Endodermal cell (in vitro differentiated cells): ENCODE data around the gene LIN7C. TPM values are rescaled to one million over a fixed set of nuclear protein-coding genes. Genes with fewer than 3 reads are reported as not detected.
A peak's percentile ranks its signal among the peaks of the same experiment; 100 is the strongest.

Source experiments
- DNase-seq: peaks from one replicate; pipeline ENCODE4 v3.0.0-alpha.2; 2017
- H3K27ac ChIP-seq: 2 replicates; pipeline ENCODE4 v1.5.1; 2013; ENCODE audit warnings: mild to moderate bottlenecking, low read depth, low read length, moderate library complexity
- H3K27me3 ChIP-seq: 2 replicates; pipeline ENCODE4 v1.6.1; 2013; ENCODE audit warnings: mild to moderate bottlenecking, low read length, moderate library complexity; ENCODE audit not compliant: insufficient read depth, control insufficient read depth, poor library complexity, severe bottlenecking
- H3K36me3 ChIP-seq: 2 replicates; pipeline ENCODE4 v1.7.0; 2013; ENCODE audit warnings: mild to moderate bottlenecking, low read length, moderate library complexity; ENCODE audit not compliant: control insufficient read depth, insufficient read depth
- H3K4me1 ChIP-seq: one replicate; pipeline ENCODE4 v1.7.0; 2013; ENCODE audit warnings: low read length; ENCODE audit not compliant: control insufficient read depth, insufficient read depth
- H3K4me3 ChIP-seq: 2 replicates; pipeline ENCODE4 v1.5.1; 2013; ENCODE audit warnings: mild to moderate bottlenecking, low read length, moderate library complexity
- H3K9ac ChIP-seq: 2 replicates; pipeline ENCODE4 v1.6.1; 2013; ENCODE audit warnings: mild to moderate bottlenecking, low read length, moderate library complexity; ENCODE audit not compliant: poor library complexity, severe bottlenecking; ENCODE audit errors: extremely low read depth
- H3K9me3 ChIP-seq: 2 replicates; pipeline ENCODE4 v1.6.1; 2013; ENCODE audit warnings: mild to moderate bottlenecking, low read length, moderate library complexity; ENCODE audit not compliant: control insufficient read depth
- H3K27ac Mint-ChIP-seq: 2 replicates; pipeline ENCODE4 v1.8.0; 2020; ENCODE audit warnings: mixed read lengths
- H3K27me3 Mint-ChIP-seq: 2 replicates; pipeline ENCODE4 v1.8.0; 2021; ENCODE audit warnings: mild to moderate bottlenecking, mixed read lengths; ENCODE audit not compliant: insufficient read depth
- H3K36me3 Mint-ChIP-seq: 2 replicates; pipeline ENCODE4 v1.8.0; 2020; ENCODE audit warnings: low read depth, mixed read lengths
- H3K4me1 Mint-ChIP-seq: 2 replicates; pipeline ENCODE4 v1.8.0; 2020; ENCODE audit warnings: mixed read lengths
- H3K4me3 Mint-ChIP-seq: 2 replicates; pipeline ENCODE4 v1.8.0; 2020; ENCODE audit warnings: mild to moderate bottlenecking, moderate library complexity, mixed read lengths
- H3K9me3 Mint-ChIP-seq: 2 replicates; pipeline ENCODE4 v1.8.0; 2020; ENCODE audit warnings: mild to moderate bottlenecking, mixed read lengths
- WGBS, 2 experiments: methylation state at CpG; one replicate each; pipeline versions ENCODE4 v1.1.5 to v1.1.7; 2013; ENCODE audit warnings: missing lambda C conversion rate in 2 of 2, mixed read lengths in 1 of 2; ENCODE audit not compliant: insufficient coverage in 1 of 2, insufficient read length in 1 of 2; 5-methylcytosine and 5-hydroxymethylcytosine counted together
- total RNA-seq, 2 donors: library from RNA; stranded (reverse); fragmentation: NEBNext Ultra II Directional in 1 of 2; extraction: Animal tissue kit (Norgen Biotek cat#: 25700) in 1 of 2; gene quantifications; 2 replicates in 1 of 2; 3 replicates in 1 of 2; pipeline ENCODE4 v1.2.1, GENCODE V29; 2021
- TF ChIP-seq, protein P1 (sequence below): fragments of 200-600 bp; sonication (generic); conservative IDR thresholded peaks from 2 replicates; pipeline ENCODE4 v1.5.0; 2021; ENCODE audit warnings: antibody characterized with exemption, mild to moderate bottlenecking

LIN7C gene
- total RNA-seq, 2 donors from 2014 or later = 28.3 to 39.6 TPM

- TF ChIP-seq, protein P1, sequence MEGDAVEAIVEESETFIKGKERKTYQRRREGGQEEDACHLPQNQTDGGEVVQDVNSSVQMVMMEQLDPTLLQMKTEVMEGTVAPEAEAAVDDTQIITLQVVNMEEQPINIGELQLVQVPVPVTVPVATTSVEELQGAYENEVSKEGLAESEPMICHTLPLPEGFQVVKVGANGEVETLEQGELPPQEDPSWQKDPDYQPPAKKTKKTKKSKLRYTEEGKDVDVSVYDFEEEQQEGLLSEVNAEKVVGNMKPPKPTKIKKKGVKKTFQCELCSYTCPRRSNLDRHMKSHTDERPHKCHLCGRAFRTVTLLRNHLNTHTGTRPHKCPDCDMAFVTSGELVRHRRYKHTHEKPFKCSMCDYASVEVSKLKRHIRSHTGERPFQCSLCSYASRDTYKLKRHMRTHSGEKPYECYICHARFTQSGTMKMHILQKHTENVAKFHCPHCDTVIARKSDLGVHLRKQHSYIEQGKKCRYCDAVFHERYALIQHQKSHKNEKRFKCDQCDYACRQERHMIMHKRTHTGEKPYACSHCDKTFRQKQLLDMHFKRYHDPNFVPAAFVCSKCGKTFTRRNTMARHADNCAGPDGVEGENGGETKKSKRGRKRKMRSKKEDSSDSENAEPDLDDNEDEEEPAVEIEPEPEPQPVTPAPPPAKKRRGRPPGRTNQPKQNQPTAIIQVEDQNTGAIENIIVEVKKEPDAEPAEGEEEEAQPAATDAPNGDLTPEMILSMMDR = peak; percentile 55
- H3K27me3 ChIP-seq = no peaks in the 10 kb centered on the region
- DNase-seq = no peak
- no peak overlapping the region for H3K4me3 ChIP-seq
- Mint-ChIP-seq H3K9me3 (no peaks in the 10 kb centered on the region), H3K4me1 (peaks cover 4% of the 10 kb centered on the region), H3K36me3 (peaks cover 56% of the 10 kb centered on the region), H3K4me3 (no peak overlapping the region), H3K27me3 (no peaks in the 10 kb centered on the region), H3K27ac (no peak overlapping the region)
- no peaks in the 10 kb centered on the region for H3K9me3 ChIP-seq
- H3K27ac ChIP-seq = no peak overlapping the region
- peaks cover 83% of the 10 kb centered on the region for H3K36me3 ChIP-seq
- no peaks in the 10 kb centered on the region for H3K4me1 ChIP-seq
- H3K9ac ChIP-seq = no peak overlapping the region
Observed at GRCh38 chr11:27497284-27497866, 9.2 kb downstream of the LIN7C start.

- Histone ChIP-seq H3K4me1 (no peaks in the 10 kb centered on the region), H3K27me3 (no peaks in the 10 kb centered on the region), H3K9ac (no peak overlapping the region), H3K36me3 (peaks cover 84% of the 10 kb centered on the region), H3K9me3 (peaks cover 8% of the 10 kb centered on the region), H3K4me3 (no peak overlapping the region), H3K27ac (no peak overlapping the region)
- Mint-ChIP-seq H3K9me3 (no peaks in the 10 kb centered on the region), H3K4me1 (peaks cover 4% of the 10 kb centered on the region), H3K27me3 (no peaks in the 10 kb centered on the region), H3K4me3 (no peak overlapping the region), H3K27ac (no peak overlapping the region), H3K36me3 (peaks cover 60% of the 10 kb centered on the region)
- TF ChIP-seq, protein P1 = no peak
- no peak for DNase-seq
- WGBS, 2 experiments = 100% methylated on average over 1 of the region's 1 CpG; no CpG with 5 or more reads in 1 of the 2 experiments
Observed at GRCh38 chr11:27496461-27496860, 10.1 kb downstream of the LIN7C start.

GRCh38 chr11:27495710-27496300 lies 10.8 kb downstream of the LIN7C start:
- Histone ChIP-seq H3K9me3 (peaks cover 15% of the 10 kb centered on the region), H3K4me3 (no peak overlapping the region), H3K36me3 (peaks cover 84% of the 10 kb centered on the region), H3K27me3 (no peaks in the 10 kb centered on the region), H3K27ac (no peak overlapping the region), H3K9ac (no peak overlapping the region), H3K4me1 (no peaks in the 10 kb centered on the region)
- 88% methylated on average over 1 of the region's 1 CpG; no CpG with 5 or more reads in 1 of the 2 experiments for WGBS, 2 experiments
- H3K9me3 Mint-ChIP-seq = no peaks in the 10 kb centered on the region
- H3K27ac Mint-ChIP-seq = no peak overlapping the region
- peaks cover 66% of the 10 kb centered on the region for H3K36me3 Mint-ChIP-seq
- DNase-seq = no peak
- no peak overlapping the region for H3K4me3 Mint-ChIP-seq
- peaks cover 4% of the 10 kb centered on the region for H3K4me1 Mint-ChIP-seq
- no peaks in the 10 kb centered on the region for H3K27me3 Mint-ChIP-seq
- TF ChIP-seq, protein P1 = no peak
